GM18511 (cell line): ENCODE measurements around the gene DNAH7.

Experiments used
- ATAC-seq: cut with Tn5 transposase; IDR thresholded peaks from one replicate; pipeline ENCODE4 v1.9.1; 2021; ENCODE audit warnings: mild to moderate bottlenecking, moderate library complexity; ENCODE audit not compliant: unreplicated experiment

DNAH7 gene

GRCh38 chr2:195818106-195818505 lies 250.5 kb downstream of the DNAH7 start:
- ATAC-seq = no peak

DNA sequence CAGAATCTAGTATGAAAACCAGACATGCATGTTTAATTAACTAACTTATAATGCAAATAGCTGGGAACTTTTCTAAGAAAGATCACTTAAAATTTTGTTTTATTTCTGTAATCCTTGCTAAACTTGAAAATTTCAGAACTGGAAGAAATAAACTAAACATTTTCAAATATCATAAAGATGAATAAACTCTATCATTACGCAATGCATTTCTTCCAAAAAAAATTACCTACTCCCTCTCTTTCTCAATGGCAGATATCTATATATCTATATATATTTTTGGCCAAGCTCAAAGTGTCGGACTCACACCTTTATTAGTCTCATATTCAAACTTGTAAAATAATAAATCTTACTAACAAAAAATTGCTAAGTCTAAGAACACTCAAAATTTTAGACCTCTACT lies 253.6 kb downstream of the DNAH7 start:
- ATAC-seq = no peak

- no peak for ATAC-seq
Measured at GRCh38 chr2:195813421-195813820, 255.2 kb downstream of the DNAH7 start.

DNA sequence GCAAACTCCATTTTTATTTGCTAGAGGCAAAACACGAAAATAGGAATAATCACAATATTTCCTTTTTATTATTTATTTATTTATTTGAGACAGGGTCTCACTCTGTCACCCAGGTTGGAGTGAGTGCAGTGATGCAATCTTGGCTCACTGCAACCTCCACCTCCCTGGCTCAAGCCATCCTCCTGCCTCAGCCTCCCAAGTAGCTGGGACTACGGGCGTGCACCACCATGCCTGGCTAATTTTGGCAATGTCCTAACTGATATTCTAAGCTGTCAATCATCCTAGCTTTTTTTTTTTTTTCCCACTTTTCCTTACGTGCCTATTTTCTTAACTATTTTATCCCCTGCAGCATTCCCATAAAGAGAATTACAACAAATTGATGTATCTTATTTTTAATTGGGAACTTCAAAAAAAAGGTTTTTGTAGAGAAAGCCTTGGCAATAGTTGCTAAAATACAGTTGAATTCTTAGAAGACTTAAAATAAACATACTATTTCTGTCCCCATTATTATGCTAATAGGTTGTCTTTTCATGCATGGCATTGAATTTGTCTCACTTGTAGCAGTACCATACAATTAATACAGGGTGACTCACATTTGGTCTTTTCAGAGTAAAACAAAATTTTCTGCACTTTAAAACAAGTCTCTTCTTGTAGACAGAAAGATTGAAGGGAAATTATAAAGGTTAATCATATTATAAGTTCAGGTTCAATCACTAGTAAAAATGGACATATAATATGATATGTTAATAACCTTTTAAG lies 258.1 kb downstream of the DNAH7 start:
- no peak for ATAC-seq

GRCh38 chr2:195808189-195808588 lies 260.4 kb downstream of the DNAH7 start:
- no peak for ATAC-seq

DNA sequence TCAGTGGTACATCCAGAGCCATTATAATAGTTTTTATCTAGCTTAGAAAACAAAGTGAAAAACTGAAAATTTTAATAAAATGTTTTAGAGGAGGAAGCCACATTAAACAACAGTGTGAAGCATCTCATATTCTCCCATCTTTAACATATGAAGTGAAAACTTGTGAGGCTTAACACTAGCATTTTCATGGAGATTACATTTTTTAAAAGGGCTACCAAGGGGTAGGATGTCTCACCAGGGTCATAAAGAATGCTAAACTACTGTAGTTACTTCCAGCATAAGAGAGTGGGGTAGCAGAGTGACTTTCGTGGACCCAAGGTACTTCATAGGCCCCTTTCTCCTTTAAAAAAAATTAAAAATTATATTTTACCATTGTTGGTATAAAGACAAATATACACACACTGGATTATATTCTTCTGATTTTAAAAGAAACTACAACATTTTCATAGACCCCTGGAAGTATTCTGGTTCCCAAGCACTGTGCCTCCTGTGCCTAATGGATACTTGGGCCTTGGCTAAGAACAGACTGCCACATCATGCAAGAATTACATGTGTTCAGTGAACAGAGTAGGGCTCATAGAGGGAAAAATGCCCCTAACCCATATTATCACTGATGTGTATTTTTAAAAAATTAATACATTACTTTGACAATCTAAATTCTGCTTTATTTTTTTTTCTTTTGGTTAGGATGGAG lies 263.2 kb downstream of the DNAH7 start:
- ATAC-seq = no peak

- no peak for ATAC-seq
Measured at GRCh38 chr2:195795879-195796278, 272.8 kb downstream of the DNAH7 start.

DNA sequence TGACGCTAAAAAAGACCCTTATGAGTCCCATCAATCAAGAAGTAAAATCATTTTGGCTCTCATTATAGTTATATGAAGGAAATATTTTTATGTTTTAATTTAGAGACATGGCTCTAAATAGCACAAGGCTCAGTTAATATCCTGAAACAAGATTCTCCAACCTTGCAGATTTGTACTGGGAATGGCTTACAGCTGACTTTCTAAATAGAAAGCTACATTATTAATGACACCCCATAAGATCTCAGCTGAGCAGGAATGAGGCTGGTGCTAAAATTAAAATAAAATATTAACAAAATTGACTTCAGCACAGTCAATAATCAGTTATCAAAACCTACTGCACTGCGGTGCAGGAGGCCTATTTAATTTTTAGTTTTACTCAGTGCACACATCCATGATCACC lies 274.8 kb downstream of the DNAH7 start:
- ATAC-seq = no peak

DNA sequence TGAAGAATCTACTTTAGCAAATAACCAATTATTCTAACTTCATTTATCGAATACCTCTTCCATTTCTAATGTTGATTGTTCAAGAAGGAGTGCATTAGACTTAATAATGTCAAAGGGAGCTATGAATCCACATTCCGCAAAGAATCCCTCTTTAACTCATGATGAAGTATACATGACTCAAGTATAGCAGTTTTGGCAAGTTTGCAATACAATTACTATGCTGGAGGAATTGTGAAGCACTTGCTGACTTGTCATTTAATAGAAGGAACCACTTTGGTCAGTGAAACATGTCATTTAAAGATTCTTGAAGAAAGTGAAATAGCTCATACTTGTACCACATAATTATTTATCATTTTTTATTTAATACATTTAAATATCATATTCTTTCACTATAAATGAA lies 286.5 kb downstream of the DNAH7 start:
- ATAC-seq = no peak

DNA sequence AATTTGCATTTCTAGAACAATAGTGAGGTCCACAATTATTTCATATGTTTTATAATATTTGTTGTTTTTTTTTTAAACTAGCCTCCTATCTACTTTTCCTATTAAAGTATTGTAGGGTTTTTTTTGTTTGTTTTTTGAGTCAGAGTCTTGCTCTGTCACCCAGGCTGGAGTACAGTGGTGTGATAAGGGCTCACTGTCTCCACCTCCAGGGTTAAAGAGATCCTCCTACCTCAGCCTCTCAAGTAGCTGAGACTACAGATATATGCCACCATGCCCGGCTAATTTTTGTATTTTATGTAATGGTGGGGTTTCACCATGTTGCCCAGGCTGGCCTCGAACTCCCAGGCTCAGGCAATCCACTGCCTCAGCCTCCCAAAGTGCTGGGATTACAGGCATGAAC lies 289.1 kb downstream of the DNAH7 start:
- ATAC-seq = no peak

DNA sequence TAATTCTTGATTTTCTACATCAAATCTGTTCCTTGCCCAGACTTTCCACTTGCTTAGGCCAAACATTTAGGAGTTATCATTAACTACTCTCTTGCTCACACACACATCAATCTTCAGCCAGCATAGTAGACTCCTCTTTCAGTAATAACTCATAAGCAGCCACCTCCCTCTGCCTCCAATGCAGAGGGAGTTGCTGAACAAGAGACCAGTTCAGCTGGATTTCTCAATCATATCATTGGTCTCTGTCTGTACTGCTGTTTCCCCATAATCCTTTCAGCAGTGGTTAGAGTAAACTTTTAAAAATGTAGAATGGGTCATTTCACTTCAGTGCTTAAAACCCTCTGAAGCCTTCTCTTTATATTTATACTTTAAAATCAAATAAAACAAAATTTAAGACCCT lies 298.7 kb downstream of the DNAH7 start:
- ATAC-seq = no peak

- no peak for ATAC-seq
Measured at GRCh38 chr2:195768431-195768830, 300.2 kb downstream of the DNAH7 start.

- ATAC-seq = no peak
Measured at GRCh38 chr2:195766691-195767090, 301.9 kb downstream of the DNAH7 start.

DNA sequence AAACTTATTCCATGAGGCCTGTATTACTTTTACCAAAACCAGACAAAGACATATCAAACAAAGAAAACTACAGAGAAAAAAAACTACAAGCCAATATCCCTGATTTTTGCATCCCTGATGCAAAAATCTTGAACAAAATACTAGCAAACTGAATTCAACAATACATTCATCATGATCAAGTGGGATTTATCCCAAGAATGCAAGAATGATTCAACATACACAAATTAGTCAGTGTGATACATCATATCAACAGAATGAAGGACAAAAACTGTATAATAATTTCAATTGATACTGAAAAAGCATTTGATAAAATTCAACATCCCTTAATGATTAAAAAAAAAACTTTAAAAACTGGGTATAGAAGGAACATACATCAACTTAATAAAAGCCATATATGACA lies 304.8 kb downstream of the DNAH7 start:
- ATAC-seq = no peak

- ATAC-seq = no peak
Measured at GRCh38 chr2:195759877-195760276, 308.8 kb downstream of the DNAH7 start.

DNA sequence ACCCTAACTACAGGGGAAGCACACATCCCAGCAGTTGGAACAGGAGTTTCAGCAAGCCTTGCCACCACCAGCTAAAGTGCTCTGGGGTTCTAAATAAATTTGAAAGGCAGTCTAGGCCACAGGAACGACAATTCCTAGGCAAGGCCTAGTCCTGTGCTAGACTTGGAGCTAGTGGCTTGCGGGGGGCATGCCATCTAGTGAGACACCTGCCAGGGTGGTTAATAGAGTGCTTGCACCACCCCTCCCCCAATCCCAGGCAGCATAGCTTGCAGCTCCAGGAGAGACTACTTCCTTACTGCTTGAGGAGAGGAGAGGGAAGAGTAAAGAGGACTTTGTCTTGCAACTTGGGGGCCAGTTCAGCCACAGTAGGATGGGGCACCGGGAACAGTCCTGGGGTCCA lies 309.8 kb downstream of the DNAH7 start:
- ATAC-seq = no peak

GRCh38 chr2:195756218-195756942 lies 312.3 kb downstream of the DNAH7 start:
- no peak for ATAC-seq

- no peak for ATAC-seq
Measured at GRCh38 chr2:195741191-195741590, 327.4 kb downstream of the DNAH7 start.

- no peak for ATAC-seq
Measured at GRCh38 chr2:195737511-195738325, 330.9 kb downstream of the DNAH7 start.

DNA sequence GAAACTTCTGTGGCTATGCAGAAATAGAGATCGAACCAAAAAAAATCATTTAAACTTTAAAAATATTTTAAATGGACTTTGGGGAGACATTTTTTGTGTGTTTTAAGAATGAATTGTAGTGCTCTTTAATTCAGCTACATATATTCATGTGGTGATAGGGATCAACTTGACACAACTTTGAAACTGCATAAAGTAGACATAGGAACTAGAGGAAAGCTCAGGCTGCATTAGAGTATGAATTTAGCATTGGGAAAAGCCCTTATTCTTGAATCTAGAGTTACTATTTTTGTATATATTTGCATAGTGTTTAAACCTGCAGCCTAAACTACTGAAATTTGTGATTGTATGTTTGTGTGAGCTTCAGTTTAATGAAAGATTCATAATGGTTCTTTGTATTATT lies 333.3 kb downstream of the DNAH7 start:
- ATAC-seq = no peak

DNA sequence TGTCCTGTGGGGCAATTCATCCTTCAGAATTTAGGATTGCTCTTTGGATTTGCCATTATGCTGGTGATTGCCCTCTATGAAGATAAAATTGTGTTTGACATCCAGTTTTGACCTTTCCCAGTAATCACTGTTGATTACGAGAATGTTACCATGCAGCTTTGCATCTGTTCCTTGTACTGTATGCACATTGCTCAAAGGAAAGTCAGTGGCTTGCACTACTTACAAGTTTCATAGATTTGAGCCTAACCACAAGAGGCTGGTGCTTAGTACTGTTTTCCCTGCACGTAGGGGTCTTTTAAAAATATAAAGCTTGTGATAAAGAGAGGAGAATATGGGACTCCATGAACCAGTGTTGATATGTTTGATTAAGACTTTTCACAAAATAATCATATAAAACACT lies 333.7 kb downstream of the DNAH7 start:
- no peak for ATAC-seq
